D721Med (cell line): ENCODE measurements around the gene SBNO2.

Source experiments
- DNase-seq: peaks from one replicate; pipeline ENCODE4 v3.0.0; 2011; ENCODE audit warnings: low spot score; ENCODE audit not compliant: insufficient read length
- FAIRE-seq: peaks from 2 replicates; lab custom pipeline; 2011; peaks lifted over from hg19 to GRCh38; lab: Jason Lieb, UNC
- TF ChIP-seq, protein P1 (sequence below): IDR thresholded peaks from 2 replicates; pipeline ENCODE4 v1.5.1; 2012; ENCODE audit warnings: mild to moderate bottlenecking, control low read depth; ENCODE audit not compliant: insufficient read depth; ENCODE audit errors: missing control alignments

The SBNO2 gene

DNA sequence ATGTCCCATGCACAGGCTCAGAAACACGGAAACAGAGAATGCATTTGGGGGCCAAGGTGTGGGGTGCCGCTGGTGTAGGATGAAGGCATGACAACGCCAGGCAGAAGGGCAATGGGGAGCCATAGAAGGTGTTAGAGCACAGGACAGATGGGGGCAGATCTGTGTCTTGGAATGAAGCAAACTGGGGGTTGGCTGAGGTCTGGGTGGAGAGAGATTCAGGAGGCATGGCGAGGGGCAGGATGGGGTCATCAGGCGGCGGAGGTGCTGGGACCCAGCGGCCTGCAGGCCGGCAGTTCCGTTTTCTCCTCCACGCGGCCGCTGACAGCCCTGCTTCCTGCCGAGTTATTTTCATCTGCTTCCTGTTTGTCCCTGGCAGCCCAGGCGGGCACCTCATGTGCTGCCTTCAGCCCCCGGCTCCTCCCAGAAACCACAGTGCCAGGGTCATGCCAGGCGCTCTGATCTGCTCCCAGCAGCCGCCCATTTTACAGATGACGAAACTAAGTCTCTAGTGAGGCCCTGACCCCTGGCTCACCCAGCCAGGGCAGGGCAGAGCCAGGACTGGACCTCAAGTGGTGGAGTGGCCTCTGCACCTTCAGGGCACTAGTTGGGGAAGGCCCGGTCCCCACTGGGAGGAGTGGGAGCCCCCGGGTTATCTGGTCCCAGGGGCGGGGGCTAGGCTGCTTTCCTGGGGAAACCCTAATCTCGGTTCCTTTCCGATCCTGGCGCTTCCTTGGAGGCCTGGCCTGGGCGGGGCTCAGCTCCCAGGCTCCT, 104.9 kb downstream of the SBNO2 start:
- FAIRE-seq (no peak), DNase-seq (no peak)
- TF ChIP-seq, protein P1, sequence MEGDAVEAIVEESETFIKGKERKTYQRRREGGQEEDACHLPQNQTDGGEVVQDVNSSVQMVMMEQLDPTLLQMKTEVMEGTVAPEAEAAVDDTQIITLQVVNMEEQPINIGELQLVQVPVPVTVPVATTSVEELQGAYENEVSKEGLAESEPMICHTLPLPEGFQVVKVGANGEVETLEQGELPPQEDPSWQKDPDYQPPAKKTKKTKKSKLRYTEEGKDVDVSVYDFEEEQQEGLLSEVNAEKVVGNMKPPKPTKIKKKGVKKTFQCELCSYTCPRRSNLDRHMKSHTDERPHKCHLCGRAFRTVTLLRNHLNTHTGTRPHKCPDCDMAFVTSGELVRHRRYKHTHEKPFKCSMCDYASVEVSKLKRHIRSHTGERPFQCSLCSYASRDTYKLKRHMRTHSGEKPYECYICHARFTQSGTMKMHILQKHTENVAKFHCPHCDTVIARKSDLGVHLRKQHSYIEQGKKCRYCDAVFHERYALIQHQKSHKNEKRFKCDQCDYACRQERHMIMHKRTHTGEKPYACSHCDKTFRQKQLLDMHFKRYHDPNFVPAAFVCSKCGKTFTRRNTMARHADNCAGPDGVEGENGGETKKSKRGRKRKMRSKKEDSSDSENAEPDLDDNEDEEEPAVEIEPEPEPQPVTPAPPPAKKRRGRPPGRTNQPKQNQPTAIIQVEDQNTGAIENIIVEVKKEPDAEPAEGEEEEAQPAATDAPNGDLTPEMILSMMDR: no peak

DNA sequence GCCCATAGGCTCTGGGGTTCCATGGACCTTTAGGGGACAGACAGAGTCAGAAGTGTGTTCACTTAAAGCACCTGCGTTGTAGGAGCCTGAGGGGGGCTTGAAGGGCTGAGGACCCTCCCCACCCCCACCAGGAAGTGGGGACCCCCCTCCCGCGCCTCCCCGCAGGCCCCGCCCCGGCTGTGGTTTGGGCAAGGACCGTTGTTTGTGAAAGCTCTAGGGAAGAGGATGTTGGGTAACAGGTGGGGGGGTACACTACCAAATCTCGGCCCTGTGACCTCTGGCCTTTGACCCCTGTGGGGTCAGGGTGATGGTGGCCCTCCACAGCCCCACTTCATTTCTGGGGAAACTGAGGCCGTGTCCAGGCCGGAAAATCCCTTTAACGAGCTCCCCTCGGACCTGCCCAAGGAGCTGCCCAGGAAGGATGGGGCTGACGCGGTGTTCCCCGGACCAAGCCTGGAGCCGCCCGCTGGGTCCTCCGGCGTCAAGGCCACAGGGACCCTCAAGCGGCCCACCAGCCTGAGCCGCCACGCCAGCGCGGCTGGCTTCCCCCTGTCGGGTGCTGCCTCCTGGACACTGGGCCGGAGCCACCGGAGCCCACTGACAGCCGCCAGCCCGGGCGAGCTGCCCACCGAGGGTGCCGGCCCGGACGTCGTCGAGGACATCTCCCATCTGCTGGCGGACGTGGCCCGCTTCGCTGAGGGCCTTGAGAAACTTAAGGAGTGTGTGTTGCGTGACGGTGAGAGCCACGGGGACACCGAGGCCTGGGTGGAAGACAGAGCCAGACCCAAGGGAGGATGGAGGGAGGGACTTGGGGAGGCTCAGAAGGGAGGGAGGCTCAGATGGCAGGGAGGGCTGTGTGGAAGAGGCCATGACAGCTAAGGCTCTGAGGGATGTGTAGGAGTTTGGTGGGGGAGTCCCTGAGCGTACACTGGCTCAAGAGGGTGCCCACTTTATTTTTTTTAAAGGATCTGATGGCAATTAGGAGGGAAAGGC, 105.8 kb downstream of the SBNO2 start:
- FAIRE-seq (no peak), DNase-seq (no peak)
- TF ChIP-seq, protein P1: no peak

DNA sequence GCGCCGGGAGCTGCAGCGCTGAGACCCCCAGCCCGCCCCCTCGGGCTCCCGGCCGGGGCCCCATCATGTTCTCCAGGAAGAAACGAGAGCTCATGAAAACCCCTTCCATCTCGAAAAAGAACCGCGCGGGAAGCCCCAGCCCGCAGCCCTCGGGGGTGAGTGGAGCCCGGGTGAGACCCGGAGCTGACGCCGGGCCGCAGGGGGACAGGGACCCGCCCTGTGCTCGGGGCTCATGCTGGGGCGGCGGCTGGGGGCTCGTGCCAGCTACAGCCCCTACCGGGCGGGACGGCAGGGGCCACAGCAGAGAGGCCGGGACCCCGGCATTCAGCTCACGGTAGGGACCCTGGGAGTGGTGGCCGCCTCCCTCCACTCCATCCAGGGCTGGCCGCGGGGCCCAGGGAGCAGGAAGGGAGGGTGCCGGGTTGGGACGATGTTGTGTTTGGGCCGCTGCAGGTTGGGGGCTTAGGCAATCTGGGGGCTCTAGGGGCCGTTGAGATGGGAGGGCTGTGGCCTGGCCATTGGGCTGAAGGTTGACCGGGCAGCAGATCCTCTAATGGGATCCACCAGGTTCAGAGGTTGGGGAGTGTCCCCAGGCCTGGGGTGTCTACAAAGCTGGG, 106.6 kb downstream of the SBNO2 start:
- DNase-seq: no peak
- TF ChIP-seq, protein P1: no peak
- no peak for FAIRE-seq

DNA sequence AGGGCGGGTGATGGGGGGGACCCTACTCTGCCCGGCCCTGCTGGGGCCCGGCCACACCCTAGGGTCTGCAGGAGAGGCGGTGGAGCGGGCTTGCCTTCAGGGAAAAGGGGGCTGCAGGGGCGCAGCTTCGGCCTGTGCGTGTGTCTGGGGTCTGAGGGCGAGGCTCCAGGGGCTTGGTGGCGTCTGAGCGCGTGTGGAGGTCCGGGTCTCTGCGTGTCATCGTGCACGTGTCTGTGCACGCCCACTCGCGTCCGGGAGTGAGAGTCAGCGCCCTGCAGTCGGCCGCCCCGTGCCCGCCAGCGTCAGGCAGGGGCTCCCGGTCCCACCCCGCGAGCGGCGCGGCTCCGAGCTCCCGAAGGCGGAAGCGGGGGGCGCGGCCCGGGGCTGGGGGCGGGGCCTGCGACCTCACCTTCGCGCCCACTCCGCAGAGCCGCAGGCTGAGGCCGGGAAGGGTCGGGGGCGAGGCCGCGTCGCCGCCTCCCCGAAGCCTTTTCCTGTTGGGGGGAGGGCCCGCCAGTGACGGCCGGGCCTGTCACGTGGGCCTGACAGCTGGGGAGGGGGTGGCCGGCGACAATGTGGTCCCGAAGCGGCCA, 107.2 kb downstream of the SBNO2 start, which contains the start of gene ARHGAP45:
TSS of gene ARHGAP45 (plus strand) at position 420 of the 593 bp plus-strand sequence. CDS start 239 bp downstream, outside the sequence.
- TF ChIP-seq, protein P1: no peak
- DNase-seq: no peak
- no peak for FAIRE-seq

DNA sequence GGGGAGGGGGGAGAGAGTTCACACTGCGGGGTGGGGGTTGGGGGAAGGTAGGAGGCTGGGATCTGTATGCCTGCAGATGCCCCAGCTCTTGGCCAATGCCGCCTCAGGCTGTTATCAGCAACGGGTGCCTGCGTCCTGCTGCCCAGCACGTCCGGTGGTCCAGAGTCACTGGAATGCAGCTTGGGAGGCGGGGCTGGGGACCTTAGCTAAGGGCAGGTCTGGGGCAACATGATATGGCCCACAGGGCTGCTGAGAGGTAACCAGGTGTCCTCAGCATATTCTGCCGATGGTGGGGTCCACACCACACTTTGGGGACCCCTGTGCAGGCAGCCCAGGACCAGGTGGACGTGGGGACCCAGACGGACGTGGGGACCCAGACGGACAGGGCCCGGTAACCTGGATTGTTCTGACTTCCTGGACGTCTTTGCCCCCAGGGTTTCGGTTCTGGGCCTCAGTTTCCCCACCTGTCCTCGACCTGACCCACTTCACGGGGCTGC, 107.8 kb downstream of the SBNO2 start:
- TF ChIP-seq, protein P1: no peak
- no peak for FAIRE-seq
- DNase-seq: no peak

DNA sequence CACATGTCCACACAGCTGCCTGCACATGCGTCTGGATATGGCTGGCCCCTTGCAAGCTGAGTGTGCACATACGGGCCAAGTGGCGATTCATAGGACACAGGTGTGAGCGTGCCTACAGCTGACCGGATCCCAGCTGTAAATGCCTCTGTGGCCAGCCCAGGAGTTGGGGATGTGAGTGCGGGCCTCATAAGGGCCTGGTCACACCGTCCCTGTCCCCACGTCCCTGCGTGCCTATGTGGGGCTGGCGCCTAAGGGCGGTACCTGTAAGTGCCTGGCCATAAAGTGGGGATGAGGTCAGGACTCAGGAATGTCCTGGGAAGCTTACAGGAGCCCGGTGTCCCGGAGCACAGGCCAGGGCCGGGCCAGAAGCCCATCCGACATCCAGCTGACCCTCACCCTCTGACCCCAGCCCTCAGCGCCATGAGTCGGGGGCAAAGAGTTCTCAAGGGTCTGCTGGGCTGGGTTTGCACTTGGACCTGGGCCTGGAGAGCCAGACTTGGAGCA, 108.4 kb downstream of the SBNO2 start:
- DNase-seq (no peak), FAIRE-seq (no peak)
- TF ChIP-seq, protein P1: no peak
